HG03196 (cell line): ENCODE data around the gene DRP2.
"Not testable (repeated sequence)": the region's sequence is repeated elsewhere in the genome, so short reads cannot be mapped to it uniquely, and the experiment has no call there.

Source experiments
- ATAC-seq: cut with Tn5 transposase; IDR thresholded peaks from one replicate; pipeline ENCODE4 v1.9.1; 2021; ENCODE audit not compliant: unreplicated experiment

The DRP2 gene, protein sequence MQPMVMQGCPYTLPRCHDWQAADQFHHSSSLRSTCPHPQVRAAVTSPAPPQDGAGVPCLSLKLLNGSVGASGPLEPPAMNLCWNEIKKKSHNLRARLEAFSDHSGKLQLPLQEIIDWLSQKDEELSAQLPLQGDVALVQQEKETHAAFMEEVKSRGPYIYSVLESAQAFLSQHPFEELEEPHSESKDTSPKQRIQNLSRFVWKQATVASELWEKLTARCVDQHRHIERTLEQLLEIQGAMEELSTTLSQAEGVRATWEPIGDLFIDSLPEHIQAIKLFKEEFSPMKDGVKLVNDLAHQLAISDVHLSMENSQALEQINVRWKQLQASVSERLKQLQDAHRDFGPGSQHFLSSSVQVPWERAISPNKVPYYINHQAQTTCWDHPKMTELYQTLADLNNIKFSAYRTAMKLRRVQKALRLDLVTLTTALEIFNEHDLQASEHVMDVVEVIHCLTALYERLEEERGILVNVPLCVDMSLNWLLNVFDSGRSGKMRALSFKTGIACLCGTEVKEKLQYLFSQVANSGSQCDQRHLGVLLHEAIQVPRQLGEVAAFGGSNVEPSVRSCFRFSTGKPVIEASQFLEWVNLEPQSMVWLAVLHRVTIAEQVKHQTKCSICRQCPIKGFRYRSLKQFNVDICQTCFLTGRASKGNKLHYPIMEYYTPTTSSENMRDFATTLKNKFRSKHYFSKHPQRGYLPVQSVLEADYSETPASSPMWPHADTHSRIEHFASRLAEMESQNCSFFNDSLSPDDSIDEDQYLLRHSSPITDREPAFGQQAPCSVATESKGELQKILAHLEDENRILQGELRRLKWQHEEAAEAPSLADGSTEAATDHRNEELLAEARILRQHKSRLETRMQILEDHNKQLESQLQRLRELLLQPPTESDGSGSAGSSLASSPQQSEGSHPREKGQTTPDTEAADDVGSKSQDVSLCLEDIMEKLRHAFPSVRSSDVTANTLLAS

DNA sequence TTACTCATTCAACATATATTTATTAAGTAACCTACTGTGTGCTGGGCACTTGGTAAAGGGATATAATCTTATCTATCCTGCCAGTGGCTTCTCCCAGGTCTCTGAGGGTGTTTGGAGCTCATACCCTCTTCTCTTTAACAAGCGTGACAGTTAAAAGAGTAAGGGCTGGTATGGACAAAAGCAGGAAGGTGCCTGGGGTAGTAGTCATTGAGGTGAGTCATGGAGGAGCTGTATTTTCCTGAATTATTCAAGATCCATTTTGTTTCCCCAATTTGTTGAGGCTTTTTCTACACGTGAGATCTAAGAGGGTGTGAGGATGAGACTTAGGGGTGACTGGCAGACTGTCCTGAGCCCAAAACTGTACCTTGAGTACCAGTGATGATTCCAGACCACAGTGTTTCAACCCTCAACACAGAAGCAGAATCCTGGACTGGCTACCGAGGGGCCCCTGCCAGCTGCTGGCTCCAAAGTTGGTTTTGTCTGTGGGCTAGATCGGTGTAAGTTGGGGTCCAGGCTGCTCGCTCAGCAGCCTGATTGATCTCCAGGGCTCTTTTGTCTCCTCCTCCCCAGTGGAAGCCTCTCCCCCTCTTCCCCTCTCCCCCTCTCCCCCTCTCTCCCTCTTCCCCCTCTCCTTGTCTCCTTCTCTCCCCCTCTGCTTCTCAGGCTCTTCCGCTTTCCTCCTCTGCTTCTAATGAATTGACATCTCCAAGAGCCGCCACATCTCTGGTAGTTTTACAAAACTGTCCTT is at the start of gene DRP2:
Gene DRP2 (plus strand): TSS at position 671 of the 748 bp plus-strand sequence. CDS start 11,862 bp downstream, outside the sequence.
- ATAC-seq = no peak

DNA sequence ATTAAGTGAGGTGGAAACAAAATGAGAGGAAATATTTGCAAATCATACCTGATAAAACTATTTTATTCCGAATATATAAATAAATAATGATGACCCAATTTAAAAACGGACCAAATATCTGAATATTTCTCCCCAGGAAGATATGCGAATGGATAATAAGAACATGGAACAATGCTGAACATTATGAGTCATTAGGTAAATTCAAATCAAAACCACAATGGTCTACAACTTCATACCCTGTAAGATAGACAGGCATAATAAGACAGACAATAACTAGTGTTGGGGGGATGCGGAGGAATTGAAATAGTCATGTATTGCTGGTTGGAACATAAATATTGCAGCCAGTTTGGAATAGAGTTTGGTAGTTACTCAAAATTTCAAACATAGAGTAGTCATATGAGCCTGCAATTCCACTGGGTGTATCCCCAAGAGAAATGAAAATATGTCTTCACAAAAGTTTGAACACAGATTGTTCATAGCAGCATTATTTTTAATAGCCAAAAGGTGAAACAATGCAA is 47.6 kb upstream of the DRP2 start:
- no peak for ATAC-seq

DNA sequence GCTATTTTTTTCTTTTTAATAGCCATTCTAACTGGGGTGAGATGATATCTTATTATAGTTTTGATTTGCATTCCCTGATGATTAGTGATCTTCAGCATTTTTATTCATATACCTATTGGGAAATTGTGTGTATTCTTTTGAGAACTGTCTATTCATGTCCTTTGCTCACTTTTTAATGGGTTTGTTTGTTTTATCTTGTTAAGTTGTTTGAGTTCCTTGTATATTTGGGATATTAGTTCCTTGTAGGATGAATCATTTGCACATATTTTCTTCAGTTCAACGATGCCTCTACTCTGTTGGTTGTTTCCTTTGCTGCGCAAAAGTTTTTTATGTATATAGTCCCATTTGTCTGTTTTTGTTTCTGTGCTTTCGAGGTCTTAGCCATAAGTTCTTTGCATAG is 43.1 kb upstream of the DRP2 start:
- no peak for ATAC-seq

DNA sequence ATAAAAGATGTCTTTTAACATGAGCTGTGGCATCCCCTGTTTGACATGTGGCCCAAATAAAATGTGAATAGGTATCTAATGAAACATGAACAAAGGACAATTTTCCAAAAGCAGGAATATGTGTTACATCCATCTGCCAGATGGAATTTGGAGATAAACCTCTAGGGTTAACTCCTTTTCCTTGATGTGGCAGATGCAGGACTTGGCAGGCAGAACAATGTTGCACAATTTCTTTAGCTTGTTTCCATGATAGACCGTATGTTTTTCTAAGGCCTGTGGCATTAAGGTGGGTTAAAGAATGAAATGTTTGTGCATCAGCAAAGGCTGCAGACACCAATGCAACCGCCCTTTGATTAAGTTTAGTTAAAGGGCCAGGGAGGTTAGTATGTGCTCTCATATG is 34.7 kb upstream of the DRP2 start:
- not testable (repeated sequence) for ATAC-seq

DNA sequence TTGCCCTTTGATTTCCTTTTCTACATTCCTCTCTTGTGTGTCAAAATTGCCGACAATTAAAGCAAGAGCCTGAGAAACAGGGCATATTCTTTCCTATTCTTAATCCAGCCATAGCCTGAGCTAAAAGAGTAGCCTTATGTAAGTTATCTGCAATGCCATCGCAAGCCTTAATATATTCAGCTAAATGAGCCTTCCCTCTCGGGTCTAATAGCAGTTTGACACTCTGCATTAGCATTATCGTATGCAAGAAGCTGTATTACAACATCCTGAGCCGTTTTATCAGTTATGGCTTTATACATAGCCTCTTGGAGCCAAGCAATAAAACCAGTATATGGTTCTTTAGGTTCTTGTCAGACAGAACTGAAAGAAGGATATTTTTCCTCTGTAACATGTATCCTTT is 31.6 kb upstream of the DRP2 start:
- ATAC-seq = not testable (repeated sequence)

DNA sequence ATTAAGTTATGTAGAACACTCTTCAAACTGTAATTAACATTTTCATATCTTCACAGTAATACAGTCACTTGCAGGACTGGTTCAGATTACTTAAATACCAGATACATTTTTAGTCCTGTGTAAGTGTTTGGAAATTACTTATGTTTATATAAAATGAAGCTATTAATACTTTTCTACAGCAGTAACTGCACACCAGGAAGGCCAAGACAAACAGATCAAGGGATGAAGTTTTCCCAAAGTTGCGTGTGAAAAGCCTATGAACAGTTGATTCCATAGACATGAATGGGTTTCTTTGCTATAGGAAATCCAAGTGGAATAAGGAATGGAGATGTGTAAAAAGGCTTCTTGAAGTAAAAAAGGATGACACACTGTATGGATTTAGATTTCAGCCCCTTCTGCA is 28.9 kb upstream of the DRP2 start:
- no peak for ATAC-seq

DNA sequence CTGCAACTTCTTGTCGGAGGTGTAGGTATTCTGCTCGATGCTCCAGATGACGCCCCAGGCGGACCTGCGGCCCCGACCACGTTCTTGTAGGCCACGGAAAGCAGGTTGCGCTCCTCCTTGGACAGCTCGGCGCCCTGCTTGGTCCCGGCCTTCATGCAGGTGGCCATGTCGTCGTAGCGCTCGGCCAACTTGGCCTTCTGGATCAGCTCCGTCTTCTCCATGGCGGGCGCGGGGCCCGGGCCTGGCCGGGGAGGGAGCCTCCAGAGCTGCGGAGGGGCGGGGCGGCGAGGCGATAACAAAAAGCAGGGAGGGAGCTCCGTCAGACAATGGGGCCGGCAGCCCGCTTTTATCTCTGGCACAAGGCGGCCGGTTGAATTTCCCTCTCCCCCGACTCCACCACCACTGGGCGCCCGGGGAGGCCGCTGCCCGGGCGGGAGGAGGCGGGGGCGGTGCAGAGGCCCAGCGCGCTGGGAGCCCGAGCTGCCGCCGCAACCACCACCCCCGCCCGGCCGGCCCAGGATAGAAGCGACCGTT is 28.3 kb upstream of the DRP2 start:
- ATAC-seq = no peak

DNA sequence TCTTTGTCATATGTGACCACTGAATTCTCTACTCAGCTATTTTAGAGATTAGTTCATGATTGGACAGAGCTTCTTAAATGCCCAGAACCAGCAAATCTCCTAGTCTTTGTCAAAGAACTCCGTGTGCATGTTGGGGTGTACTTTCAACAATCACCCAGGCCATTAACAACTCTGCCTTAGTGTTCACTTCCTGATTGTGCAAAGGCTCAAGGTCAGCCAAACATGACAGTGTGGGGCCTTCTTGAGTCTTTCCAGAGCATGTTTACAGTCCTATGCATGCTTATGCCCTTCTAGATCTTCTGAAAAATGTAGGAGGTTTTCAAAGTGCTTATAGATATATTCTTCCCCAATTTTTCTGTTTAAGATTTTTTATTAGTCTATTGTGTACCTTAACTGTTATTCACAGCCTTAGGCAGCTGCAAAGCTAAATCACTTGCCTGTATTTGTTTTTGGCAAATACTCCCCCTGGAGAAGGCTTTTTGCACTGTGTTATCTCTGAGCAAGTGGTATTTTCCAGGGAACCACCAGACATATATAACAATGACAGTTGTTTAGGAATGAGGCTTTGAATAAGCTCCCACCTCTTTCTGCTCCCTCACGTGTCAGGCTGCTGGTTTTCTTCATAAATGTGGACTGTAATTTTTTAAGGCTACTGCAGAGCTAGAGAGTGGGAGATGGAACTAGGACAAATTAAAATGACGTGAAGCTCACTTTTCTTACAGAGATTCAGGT is 24.0 kb upstream of the DRP2 start:
- no peak for ATAC-seq

DNA sequence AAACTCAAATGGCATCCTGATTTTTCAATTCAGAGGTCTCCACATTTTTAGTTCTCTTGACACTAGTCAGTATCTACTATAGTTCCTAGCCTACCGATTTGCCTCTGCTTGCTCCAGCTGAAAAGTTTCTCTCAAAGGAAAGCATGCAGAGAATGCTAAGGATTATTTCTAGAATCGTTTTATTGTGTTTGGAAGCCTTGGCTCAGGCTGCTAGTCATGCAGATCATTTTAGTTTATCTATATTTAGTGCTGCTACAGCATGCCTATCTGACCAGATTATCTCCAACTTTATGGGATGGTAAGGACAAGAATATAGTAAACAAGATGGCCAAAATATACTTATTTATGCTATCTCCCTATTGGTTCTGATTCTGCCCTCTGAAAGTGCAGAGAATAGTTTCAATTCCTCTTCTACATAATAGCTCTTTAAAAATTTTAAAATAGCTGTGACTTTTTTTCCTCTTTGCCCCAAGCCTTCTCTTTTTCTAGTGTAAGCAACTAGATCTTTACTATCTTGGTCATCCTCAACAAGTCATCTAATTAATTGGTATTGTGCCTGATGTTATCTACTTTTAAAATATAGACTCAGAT is 15.7 kb upstream of the DRP2 start:
- ATAC-seq = no peak

DNA sequence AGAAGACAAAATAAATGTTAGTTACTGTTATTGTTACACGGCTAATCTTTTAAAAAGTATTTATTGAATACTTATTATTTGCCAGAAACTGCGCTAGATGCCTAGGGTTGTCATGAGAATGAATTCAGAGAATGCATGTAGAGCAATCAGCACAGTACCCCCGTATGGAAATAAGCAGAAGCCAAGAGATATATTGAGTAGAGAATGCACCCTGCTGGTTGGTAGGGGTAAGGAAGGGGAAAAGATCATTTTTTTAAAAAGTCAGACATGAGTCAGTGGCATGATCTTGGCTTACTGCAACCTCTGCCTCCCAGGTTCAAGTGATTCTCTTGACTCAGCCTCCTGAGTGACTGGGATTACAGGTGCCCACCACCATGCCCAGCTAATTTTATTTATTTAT is 13.1 kb upstream of the DRP2 start:
- ATAC-seq = no peak

DNA sequence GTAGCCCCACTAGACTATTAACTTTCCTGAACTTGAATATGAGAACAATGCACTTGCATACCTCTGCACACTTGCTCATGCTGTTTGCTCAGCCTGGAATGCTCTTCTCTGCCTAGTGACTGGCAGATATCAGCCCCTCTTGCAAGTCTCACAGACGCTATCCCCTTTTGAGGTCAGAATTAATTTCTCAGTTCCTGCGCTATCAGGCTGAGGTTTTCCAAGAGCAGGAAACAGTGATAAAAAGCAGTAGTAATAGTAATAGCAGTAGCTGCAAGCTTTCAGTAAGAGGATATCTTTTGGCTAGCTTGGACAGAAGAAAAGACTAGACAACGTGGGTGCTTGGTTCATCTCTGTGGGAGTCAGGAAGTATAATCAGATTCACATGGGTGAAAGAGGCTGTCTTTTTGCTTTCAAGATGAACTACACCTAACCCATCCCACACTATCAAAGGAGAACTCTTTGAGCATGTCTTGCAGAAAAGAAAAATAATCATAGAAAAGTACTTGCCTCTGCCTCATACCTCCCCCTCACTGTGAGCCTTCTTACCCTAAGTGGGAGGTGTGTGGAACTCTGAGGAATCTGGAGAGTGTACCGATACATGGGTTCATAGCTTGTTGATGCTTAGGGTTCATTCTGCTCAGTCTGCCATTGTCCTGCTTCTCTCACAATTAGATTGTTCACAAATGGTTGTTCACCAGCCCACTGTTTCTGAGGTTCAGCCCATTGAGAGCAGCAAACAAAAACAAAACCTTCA is 11.3 kb upstream of the DRP2 start:
- no peak for ATAC-seq

DNA sequence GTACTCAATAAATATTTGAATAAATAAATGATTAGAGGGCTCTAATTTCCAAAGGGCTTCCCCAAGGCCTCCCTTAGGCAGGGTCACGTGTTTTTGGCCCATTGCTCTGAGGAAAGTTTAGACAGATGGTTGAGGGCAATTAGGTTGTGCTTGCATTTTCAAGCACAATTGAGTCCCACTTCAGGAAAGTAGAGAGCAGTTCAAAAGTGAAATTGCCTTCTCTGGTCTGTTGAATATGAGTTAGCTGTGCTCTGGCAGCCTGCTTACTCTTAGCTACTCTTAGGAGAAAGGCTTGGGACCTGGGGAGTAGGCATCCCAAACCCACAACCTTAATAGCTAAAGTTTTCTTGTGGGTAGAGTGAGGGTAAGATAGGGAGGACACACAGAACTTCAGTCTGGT is 9.0 kb upstream of the DRP2 start:
- ATAC-seq = no peak

DNA sequence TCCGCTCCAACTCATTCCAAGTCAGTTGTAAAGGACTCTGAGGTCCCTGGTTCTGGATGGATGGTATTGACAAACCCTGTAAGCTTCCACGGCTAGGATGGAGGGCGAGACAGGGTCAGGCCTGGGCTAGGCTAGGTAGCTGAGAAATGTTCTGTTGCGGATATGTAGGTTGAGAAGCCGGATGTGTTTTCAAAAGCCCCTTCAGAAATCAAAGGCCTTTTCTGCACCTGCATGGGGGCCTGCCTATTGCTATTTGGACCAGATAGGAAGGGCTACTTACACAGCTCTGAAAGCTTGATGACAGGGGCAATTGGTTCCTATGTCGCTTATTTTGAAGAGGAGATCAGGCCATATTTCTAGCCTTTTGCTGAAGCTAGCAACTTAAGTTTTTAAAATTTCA is 1.9 kb upstream of the DRP2 start:
- ATAC-seq = no peak

DNA sequence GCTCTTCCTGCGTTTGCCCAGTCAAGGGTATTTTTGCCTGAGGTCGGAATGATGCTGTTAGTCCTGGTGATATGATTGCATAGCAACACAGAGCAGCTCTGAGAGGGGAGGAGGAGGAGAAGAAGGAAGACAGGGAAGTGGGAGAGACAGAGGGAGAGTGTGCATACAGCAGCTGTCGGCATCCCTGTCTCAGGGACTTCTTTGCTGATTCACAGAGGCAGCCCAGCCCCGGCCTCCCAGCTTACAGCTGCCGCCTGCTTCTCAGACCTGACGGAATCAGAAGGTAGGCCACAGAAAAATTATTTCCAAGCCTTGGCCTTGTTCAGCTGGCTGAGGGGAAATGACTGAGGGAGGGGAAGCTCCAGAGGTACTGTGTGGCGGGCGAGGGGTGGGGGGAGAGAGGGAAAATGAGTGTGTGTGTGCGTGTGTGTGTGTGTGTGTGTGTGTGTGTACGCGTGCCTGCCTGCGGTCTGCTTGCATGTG is 319 bp downstream of the DRP2 start:
- no peak for ATAC-seq

DNA sequence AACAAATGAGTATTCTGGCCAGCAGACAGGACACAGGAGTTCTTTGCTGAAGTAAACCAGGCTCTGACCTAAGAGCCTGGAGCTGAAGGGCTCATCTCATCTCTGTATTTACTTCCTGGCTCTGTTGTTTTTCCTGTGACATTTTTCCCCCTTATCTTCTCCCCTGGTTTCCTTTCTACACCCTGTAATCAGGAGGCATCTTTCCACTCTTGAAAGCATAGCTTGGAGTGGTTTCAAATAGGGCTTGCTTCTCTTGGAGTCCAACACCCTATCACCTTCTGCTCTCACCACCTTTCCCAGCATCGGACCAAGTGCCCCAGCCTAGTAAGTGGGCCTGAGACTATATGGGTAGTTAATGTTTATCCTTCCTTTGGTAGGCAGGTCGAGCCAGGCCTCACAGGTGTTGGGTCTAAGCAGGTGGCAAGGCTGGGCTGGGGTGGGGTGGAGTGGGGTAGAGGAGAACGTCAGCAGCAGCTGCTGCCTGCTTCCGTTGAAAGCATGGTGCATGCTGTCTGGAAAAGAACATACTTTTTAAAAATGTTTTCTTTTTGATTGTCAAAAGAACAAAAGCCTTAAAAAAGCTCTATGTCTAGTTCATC is 1.2 kb downstream of the DRP2 start:
- ATAC-seq = no peak

DNA sequence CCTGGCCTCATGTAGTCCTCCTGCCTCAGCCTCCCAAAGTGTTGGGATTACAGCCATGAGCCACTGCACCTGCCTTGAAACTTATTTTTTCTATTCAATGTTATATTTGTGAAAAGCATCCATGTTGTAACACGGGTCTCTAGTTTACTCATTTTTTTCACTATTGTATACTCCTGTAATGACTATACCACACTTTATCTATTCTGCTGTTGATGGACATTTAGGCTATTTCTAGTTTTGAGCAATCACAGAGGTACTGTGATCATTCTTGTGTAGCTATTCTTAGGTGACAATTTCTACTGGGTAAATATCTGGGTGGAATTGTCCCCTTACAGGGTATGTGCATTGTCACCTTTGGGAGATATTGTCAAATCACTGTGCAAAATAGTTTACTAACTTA is 3.6 kb downstream of the DRP2 start:
- ATAC-seq = no peak

DNA sequence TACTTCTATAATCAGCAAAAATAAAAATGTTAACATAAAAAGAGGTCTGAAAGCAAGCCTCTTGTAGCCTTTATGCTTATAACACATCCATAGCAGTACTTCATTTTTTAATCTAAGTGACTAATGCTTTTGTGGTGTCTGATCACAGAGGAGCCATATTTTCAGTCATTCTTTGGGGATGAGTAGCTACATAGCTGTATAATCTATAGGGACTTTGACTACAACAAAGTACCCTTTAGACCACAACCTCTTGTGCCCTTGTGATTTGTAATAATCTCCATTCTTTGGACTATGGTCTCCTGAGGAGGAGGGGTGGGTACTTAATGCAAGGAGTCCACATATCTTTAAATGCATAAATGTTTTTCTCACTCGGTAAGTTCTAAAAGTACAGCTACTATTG is 9.6 kb downstream of the DRP2 start:
- ATAC-seq = no peak

DNA sequence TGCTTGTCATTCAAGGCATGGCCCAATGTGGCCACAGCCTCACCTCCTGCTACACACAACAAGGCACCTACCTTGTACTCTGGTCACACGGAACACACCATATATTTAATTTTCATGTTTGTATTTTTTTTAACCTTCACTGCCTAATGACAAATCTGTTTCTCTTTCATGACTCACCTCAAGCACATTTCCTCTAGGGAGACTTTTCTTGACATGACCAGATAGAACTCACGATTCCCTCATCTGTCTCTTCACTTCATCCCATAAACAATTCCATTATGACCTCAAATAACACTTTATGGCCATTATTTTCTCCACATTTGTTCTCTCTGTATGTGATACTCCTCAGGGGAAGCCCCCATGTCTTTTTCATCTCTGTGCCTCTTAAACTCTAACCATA is 11.1 kb downstream of the DRP2 start:
- no peak for ATAC-seq

DNA sequence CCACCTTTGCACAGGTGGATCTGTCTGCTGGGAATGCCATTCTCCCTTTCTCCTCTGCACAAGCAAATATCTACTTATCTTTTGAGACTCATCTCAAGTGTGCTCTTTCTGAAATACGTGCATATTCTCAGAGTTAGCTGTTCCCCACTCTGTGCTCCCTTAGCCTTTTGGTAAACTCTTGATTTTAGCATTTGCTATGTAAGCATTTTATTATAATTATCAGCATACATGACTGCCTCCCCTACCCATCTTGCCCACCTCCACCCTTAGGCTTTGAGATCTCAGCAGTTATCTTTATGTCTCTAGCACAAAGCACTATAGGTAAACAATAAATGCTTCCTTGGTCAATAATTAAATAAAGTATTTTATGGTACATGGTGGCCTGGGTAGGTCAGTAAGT is 11.5 kb downstream of the DRP2 start:
- no peak for ATAC-seq
